Measurements from ENCODE around the gene ATP2A1. TPM values are rescaled to one million over a fixed set of nuclear protein-coding genes. Genes with fewer than 3 reads are reported as not detected.

Gene ATP2A1
- total and polyA plus RNA-seq, 2 experiments from 2014 or later, result 0.73 to 4.0 TPM

- TF ChIP-seq REST (IDR thresholded peaks at IDR 0.05; ENCODE audit: unreplicated experiment), result no peak
- TF ChIP-seq CTCF (conservative IDR thresholded peaks at IDR 0.05; ENCODE audit: low read depth in 2 of 2), result no peak
- no peak for TF ChIP-seq ZNF114 (CRISPR knock-in tag; IDR thresholded peaks at IDR 0.05)
Measured at GRCh38 chr16:28869201-28869600, 9.1 kb upstream of the ATP2A1 start (continued).

GRCh38 chr16:28872952-28873351, 5.3 kb upstream of the ATP2A1 start:
- peaks cover 17% of the 10 kb centered on the region for H3K4me1 Mint-ChIP-seq
- Histone ChIP-seq H3K4me1 (ENCODE audit: insufficient read depth) (peaks cover 11% of the 10 kb centered on the region; the same call in 1 of the 2 replicates), H3K4me3 (no peak overlapping the region), H3K4me2 (no peak overlapping the region), H3K27me3 (ENCODE audit: insufficient read depth) (no peaks in the 10 kb centered on the region), H3F3A (replicated peaks; ENCODE audit: low read depth) (0 out of 2 replicates have a peak, but pooled peaks cover 2% of the 10 kb centered on the region), H2AFZ (no peak overlapping the region), H3K9me2 (ENCODE audit: insufficient read depth) (no peaks in the 10 kb centered on the region), H3K36me3 (ENCODE audit: insufficient read depth) (peaks cover 4% of the 10 kb centered on the region), H3K79me2 (replicated peaks; ENCODE audit: insufficient read depth) (no peaks in the 10 kb centered on the region), H4K20me1 (replicated peaks; ENCODE audit: insufficient read depth) (no peaks in the 10 kb centered on the region), H3K27ac (ENCODE audit: low read depth) (no peak overlapping the region)
- DNase-seq (ENCODE audit: low spot score), result no peak
- no peak overlapping the region for H3K4me3 Mint-ChIP-seq
- H3K27me3 Mint-ChIP-seq (ENCODE audit: insufficient read depth, low read depth, poor library complexity), result peaks cover 7% of the 10 kb centered on the region
- peaks cover 36% of the 10 kb centered on the region; the same call in 2 of the 3 replicates for H3K36me3 Mint-ChIP-seq (ENCODE audit: low read depth)
- no peak for ATAC-seq
- no peaks in the 10 kb centered on the region for H3K9me3 Mint-ChIP-seq
- no peak overlapping the region for H3K27ac Mint-ChIP-seq
- no peak for TF ChIP-seq NANOG (IDR thresholded peaks at IDR 0.05; ENCODE audit: borderline replicate concordance)
- TF ChIP-seq ZNF462 (CRISPR knock-in tag; IDR thresholded peaks at IDR 0.05), result no peak
- TF ChIP-seq POLR2AphosphoS5 (IDR thresholded peaks at IDR 0.05; ENCODE audit: low read depth), result no peak
- TF ChIP-seq ZNF331 (CRISPR knock-in tag; IDR thresholded peaks at IDR 0.05; ENCODE audit: low read depth), result no peak
- TF ChIP-seq STAT1 (IDR thresholded peaks at IDR 0.05; ENCODE audit: unreplicated experiment), result no peak
- TF ChIP-seq EZH2 (IDR thresholded peaks at IDR 0.05; ENCODE audit: low read depth, unreplicated experiment), result no peak
- TF ChIP-seq REST (IDR thresholded peaks at IDR 0.05; ENCODE audit: unreplicated experiment), result no peak

Measured in GM23338 (cell line).